HG03159 (cell line): ENCODE measurements around the gene PDE6G.
A peak's percentile ranks its signal among the peaks of the same experiment; 100 is the strongest.
"Not testable (repeated sequence)": the region's sequence is repeated elsewhere in the genome, so short reads cannot be mapped to it uniquely, and the experiment has no call there.

ENCODE experiments used
- ATAC-seq: cut with Tn5 transposase; IDR thresholded peaks from one replicate; pipeline ENCODE4 v1.9.1; 2021; ENCODE audit warnings: mild to moderate bottlenecking, moderate library complexity; ENCODE audit not compliant: unreplicated experiment

Gene PDE6G

GRCh38 chr17:81636505-81637288 lies 19.6 kb downstream of the PDE6G start, which contains the start of the genes NPLOC4 and TSPAN10:
NPLOC4 (minus strand) TSS chr17:81637112; CDS start chr17:81636930, 182 bp downstream.
TSPAN10 (plus strand) TSS chr17:81637196; CDS start chr17:81642413, 5,217 bp downstream.
- ATAC-seq: peak; percentile 88

- ATAC-seq: no peak
Measured at GRCh38 chr17:81635973-81636504, 20.3 kb downstream of the PDE6G start.

GRCh38 chr17:81635431-81635830 lies 20.9 kb downstream of the PDE6G start:
- no peak for ATAC-seq

GRCh38 chr17:81631482-81631881 lies 24.9 kb downstream of the PDE6G start:
- ATAC-seq: no peak

- ATAC-seq: no peak
Measured at GRCh38 chr17:81630274-81630673, 26.1 kb downstream of the PDE6G start.

GRCh38 chr17:81621494-81622130 lies 34.7 kb downstream of the PDE6G start:
- no peak for ATAC-seq

GRCh38 chr17:81618307-81618706 lies 38.0 kb downstream of the PDE6G start:
- ATAC-seq: not testable (repeated sequence)

- ATAC-seq: no peak
Measured at GRCh38 chr17:81616877-81617276, 39.5 kb downstream of the PDE6G start.

- no peak for ATAC-seq
Measured at GRCh38 chr17:81615401-81615930, 40.9 kb downstream of the PDE6G start.

GRCh38 chr17:81612172-81612970 lies 44.0 kb downstream of the PDE6G start:
- no peak for ATAC-seq

- ATAC-seq: no peak
Measured at GRCh38 chr17:81609541-81610311, 46.6 kb downstream of the PDE6G start.

- no peak for ATAC-seq
Measured at GRCh38 chr17:81608605-81609004, 47.7 kb downstream of the PDE6G start.

GRCh38 chr17:81608082-81608481 lies 48.3 kb downstream of the PDE6G start:
- ATAC-seq: no peak

- ATAC-seq: no peak
Measured at GRCh38 chr17:81607431-81607830, 48.9 kb downstream of the PDE6G start.

- no peak for ATAC-seq
Measured at GRCh38 chr17:81603846-81604610, 52.3 kb downstream of the PDE6G start.

- ATAC-seq: no peak
Measured at GRCh38 chr17:81601525-81602120, 54.7 kb downstream of the PDE6G start.
